RWPE2 (cell line): Measurements from ENCODE around the gene MUC13.
A peak's percentile ranks its signal among the peaks of the same experiment; 100 is the strongest.

Source experiments
- ATAC-seq: fragments of 200-7000 bp; cut with Tn5 transposase; 3 replicates; pipeline ENCODE4 v1.9.1; 2021; ENCODE audit warnings: low read depth
- DNase-seq: peaks from one replicate; pipeline ENCODE4 v3.0.0-alpha.2; 2020; ENCODE audit warnings: low spot score
- H3K27ac ChIP-seq: fragments of 450-650 bp; 2 replicates; pipeline ENCODE4 v1.5.1; 2017; ENCODE audit warnings: mild to moderate bottlenecking; ENCODE audit not compliant: poor library complexity, severe bottlenecking
- H3K27me3 ChIP-seq: fragments of 250-450 bp; sonication (Bioruptor Pico); 2 replicates; pipeline ENCODE4 v1.5.1; 2021; ENCODE audit warnings: mild to moderate bottlenecking, moderate library complexity; ENCODE audit not compliant: insufficient read depth, poor library complexity, severe bottlenecking
- H3K36me3 ChIP-seq: fragments of 250-450 bp; sonication (Bioruptor Pico); 2 replicates; pipeline ENCODE4 v1.5.1; 2020; ENCODE audit warnings: low read depth, mild to moderate bottlenecking, moderate library complexity
- H3K4me1 ChIP-seq: fragments of 250-450 bp; sonication (Bioruptor Pico); 2 replicates; pipeline ENCODE4 v1.5.1; 2021; ENCODE audit warnings: mild to moderate bottlenecking, moderate library complexity; ENCODE audit not compliant: insufficient read depth, poor library complexity, severe bottlenecking
- H3K4me3 ChIP-seq: fragments of 250-450 bp; sonication (Bioruptor Pico); 2 replicates; pipeline ENCODE4 v1.5.1; 2021; ENCODE audit warnings: mild to moderate bottlenecking, moderate library complexity; ENCODE audit not compliant: severe bottlenecking
- H3K9me3 ChIP-seq: fragments of 250-450 bp; sonication (Bioruptor Pico); 2 replicates; pipeline ENCODE4 v1.5.1; 2021; ENCODE audit warnings: mild to moderate bottlenecking, moderate library complexity; ENCODE audit not compliant: severe bottlenecking
- TF ChIP-seq, protein P1 (sequence below): fragments of 450-650 bp; IDR thresholded peaks from one replicate; pipeline ENCODE4 v1.5.1; 2017; ENCODE audit warnings: mild to moderate bottlenecking, moderate library complexity; ENCODE audit not compliant: poor library complexity, severe bottlenecking

MUC13 gene

GRCh38 chr3:124888482-124889441 is 45.8 kb downstream of the MUC13 start:
- Histone ChIP-seq H3K4me3 (no peak overlapping the region), H3K27me3 (no peaks in the 10 kb centered on the region), H3K4me1 (peaks cover 31% of the 10 kb centered on the region), H3K9me3 (no peaks in the 10 kb centered on the region), H3K36me3 (0 out of 2 replicates have a peak, but pooled peaks cover 1% of the 10 kb centered on the region), H3K27ac (peak overlapping the region; percentile 13)
- ATAC-seq, result no peak
- TF ChIP-seq, protein P1, sequence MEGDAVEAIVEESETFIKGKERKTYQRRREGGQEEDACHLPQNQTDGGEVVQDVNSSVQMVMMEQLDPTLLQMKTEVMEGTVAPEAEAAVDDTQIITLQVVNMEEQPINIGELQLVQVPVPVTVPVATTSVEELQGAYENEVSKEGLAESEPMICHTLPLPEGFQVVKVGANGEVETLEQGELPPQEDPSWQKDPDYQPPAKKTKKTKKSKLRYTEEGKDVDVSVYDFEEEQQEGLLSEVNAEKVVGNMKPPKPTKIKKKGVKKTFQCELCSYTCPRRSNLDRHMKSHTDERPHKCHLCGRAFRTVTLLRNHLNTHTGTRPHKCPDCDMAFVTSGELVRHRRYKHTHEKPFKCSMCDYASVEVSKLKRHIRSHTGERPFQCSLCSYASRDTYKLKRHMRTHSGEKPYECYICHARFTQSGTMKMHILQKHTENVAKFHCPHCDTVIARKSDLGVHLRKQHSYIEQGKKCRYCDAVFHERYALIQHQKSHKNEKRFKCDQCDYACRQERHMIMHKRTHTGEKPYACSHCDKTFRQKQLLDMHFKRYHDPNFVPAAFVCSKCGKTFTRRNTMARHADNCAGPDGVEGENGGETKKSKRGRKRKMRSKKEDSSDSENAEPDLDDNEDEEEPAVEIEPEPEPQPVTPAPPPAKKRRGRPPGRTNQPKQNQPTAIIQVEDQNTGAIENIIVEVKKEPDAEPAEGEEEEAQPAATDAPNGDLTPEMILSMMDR, result no peak
- no peak for DNase-seq

- H3K36me3 ChIP-seq, result 0 out of 2 replicates have a peak, but pooled peaks cover 3% of the 10 kb centered on the region
- ATAC-seq (no peak), DNase-seq (no peak)
- peak overlapping the region; percentile 78 for H3K27ac ChIP-seq
- H3K27me3 ChIP-seq, result no peaks in the 10 kb centered on the region
- no peak overlapping the region for H3K4me3 ChIP-seq
- peaks cover 35% of the 10 kb centered on the region for H3K4me1 ChIP-seq
- TF ChIP-seq, protein P1, result no peak
- H3K9me3 ChIP-seq, result no peaks in the 10 kb centered on the region
Observed at GRCh38 chr3:124887932-124888298, 46.6 kb downstream of the MUC13 start.

GRCh38 chr3:124887177-124887931 is 47.2 kb downstream of the MUC13 start, which contains the start of gene ITGB5:
Gene ITGB5 (minus strand): TSS chr3:124887365. CDS start chr3:124887000, 365 bp downstream.
- Histone ChIP-seq H3K27me3 (no peaks in the 10 kb centered on the region), H3K9me3 (no peaks in the 10 kb centered on the region), H3K4me3 (peak within 1 kb of the TSS; percentile 72), H3K36me3 (0 out of 2 replicates have a peak, but pooled peaks cover 3% of the 10 kb centered on the region), H3K4me1 (peaks cover 39% of the 10 kb centered on the region), H3K27ac (peak within 1 kb of the TSS; percentile 78)
- DNase-seq, result peak; percentile 82
- ATAC-seq, result peak; percentile 80
- TF ChIP-seq, protein P1, result no peak

DNA sequence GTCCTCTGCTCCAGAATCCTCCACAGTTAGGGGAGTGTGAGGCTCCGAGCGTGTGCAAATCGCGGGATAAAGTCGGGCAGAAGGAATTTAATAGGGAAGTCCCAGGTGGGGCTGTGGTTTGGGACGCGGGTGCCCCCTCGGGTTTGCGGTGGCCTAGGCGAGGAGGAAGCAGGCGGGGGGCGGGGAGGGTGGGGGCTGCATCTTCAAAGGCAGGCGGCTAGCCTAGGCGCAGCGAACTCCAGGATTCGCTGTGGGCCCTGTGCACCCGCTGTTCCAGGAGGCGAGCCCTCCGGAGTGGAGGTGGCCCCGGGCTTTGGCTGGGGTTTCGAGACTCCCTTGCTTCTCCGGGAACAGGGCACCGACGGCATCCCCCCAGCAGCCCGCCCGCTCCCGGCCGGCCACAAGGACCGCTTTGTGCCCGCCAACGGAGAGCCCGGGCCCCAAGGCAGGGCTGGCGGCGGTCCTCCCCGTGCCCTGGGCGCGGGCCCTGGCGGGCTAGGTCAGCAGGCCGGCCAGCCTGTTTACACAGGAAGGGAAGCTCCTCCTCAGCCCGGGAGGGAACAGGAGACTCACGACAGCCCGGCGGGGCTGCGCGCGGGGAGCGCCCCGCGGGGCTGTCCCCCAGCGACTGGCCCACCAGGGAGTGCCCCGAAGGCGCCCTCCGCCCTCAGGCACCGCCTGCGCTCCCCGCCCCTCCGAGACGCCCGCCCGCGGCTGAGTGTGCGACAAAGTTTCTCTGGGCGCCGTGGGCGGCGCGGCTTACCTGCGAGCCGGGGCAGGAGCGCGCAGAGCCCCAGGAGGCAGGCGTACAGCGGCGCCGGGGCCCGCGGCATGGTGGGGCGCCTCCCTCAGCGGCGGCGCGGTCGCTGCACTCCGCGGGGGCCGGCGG is 48.1 kb downstream of the MUC13 start:
- ATAC-seq (peak; percentile 59), DNase-seq (no peak)
- 0 out of 2 replicates have a peak, but pooled peaks cover 3% of the 10 kb centered on the region for H3K36me3 ChIP-seq
- peak overlapping the region; percentile 78 for H3K27ac ChIP-seq
- H3K9me3 ChIP-seq, result no peaks in the 10 kb centered on the region
- TF ChIP-seq, protein P1, result peak; percentile 9
- peaks cover 39% of the 10 kb centered on the region for H3K4me1 ChIP-seq
- H3K4me3 ChIP-seq, result peak overlapping the region; percentile 72
- H3K27me3 ChIP-seq, result no peaks in the 10 kb centered on the region
